Measurements from ENCODE around the gene GAN. TPM values are rescaled to one million over a fixed set of nuclear protein-coding genes. Genes with fewer than 3 reads are reported as not detected.
"Not testable (repeated sequence)": the region's sequence is repeated elsewhere in the genome, so short reads cannot be mapped to it uniquely, and the experiment has no call there.

GAN gene
- total RNA-seq, 2 experiments from 2014 or later, result 13.4 to 13.8 TPM

GRCh38 chr16:81399909-81400308 lies 85.1 kb downstream of the GAN start:
- DNase-seq (no peak), ATAC-seq (no peak)
- H3K9me3 Mint-ChIP-seq (ENCODE audit: low read depth), result no peaks in the 10 kb centered on the region
- no peak overlapping the region for H3K4me3 Mint-ChIP-seq
- ChIA-PET CTCF (interaction anchor here (0.8 to 1.6 kb wide), 2 partner anchors 13 to 325 kb away, joined by 3 to 8 read pairs; no protein-coding TSS in a partner anchor), POLR2A (no interaction called here)
- no peaks in the 10 kb centered on the region for H3K36me3 Mint-ChIP-seq (ENCODE audit: low read depth)
- no peak overlapping the region for H3K27ac Mint-ChIP-seq
- intact Hi-C loops (cut with DNase I, micrococcal nuclease), result loop anchor here in 1 of 2 experiments (5.0 kb wide), 2 partner anchors 222 to 337 kb away; no protein-coding TSS in a partner anchor
- no peaks in the 10 kb centered on the region for H3K4me1 Mint-ChIP-seq
- H3K27me3 Mint-ChIP-seq, result peaks cover 1% of the 10 kb centered on the region

- CTCF ChIA-PET, result interaction anchor here (0.5 to 1.6 kb wide), 10 partner anchors 11 to 323 kb away, joined by 3 to 8 read pairs (median 3); no protein-coding TSS in a partner anchor
- H3K36me3 Mint-ChIP-seq (ENCODE audit: low read depth), result no peaks in the 10 kb centered on the region
These were observed 86.5 kb downstream of the GAN start for GRCh38 chr16:81401035-81401950.

GRCh38 chr16:81403208-81403600 lies 88.4 kb downstream of the GAN start:
- ATAC-seq, result no peak
- H3K9me3 Mint-ChIP-seq (ENCODE audit: low read depth), result no peaks in the 10 kb centered on the region
- POLR2A ChIA-PET, result interaction anchor here (0.6 kb wide), 1 partner anchor 76 kb away, joined by 3 read pairs; no protein-coding TSS in a partner anchor
- H3K4me1 Mint-ChIP-seq, result no peaks in the 10 kb centered on the region
- DNase-seq, result no peak
- H3K27me3 Mint-ChIP-seq, result peaks cover 1% of the 10 kb centered on the region
- no peak overlapping the region for H3K4me3 Mint-ChIP-seq
- no peak overlapping the region for H3K27ac Mint-ChIP-seq
- H3K36me3 Mint-ChIP-seq (ENCODE audit: low read depth), result no peaks in the 10 kb centered on the region
- CTCF ChIA-PET, result interaction anchor here (0.6 to 2.7 kb wide), 18 partner anchors 14 to 340 kb away, joined by 3 to 20 read pairs (median 4); no protein-coding TSS in a partner anchor
- intact Hi-C loops (cut with DNase I, micrococcal nuclease), result loop anchor here (1.0 to 5.0 kb wide), 7 partner anchors 36 to 335 kb away; no protein-coding TSS in a partner anchor

More at GRCh38 chr16:81401035-81401950, 86.5 kb downstream of the GAN start:
- Mint-ChIP-seq H3K9me3 (ENCODE audit: low read depth) (no peaks in the 10 kb centered on the region), H3K4me3 (no peak overlapping the region), H3K4me1 (no peaks in the 10 kb centered on the region), H3K27me3 (peaks cover 1% of the 10 kb centered on the region), H3K27ac (no peak overlapping the region)
- ATAC-seq, result no peak
- DNase-seq, result no peak
- POLR2A ChIA-PET, result no interaction called here
- intact Hi-C loops (cut with DNase I, micrococcal nuclease), result loop anchor here in 1 of 2 experiments (5.0 kb wide), 2 partner anchors 221 to 336 kb away; no protein-coding TSS in a partner anchor

DNA sequence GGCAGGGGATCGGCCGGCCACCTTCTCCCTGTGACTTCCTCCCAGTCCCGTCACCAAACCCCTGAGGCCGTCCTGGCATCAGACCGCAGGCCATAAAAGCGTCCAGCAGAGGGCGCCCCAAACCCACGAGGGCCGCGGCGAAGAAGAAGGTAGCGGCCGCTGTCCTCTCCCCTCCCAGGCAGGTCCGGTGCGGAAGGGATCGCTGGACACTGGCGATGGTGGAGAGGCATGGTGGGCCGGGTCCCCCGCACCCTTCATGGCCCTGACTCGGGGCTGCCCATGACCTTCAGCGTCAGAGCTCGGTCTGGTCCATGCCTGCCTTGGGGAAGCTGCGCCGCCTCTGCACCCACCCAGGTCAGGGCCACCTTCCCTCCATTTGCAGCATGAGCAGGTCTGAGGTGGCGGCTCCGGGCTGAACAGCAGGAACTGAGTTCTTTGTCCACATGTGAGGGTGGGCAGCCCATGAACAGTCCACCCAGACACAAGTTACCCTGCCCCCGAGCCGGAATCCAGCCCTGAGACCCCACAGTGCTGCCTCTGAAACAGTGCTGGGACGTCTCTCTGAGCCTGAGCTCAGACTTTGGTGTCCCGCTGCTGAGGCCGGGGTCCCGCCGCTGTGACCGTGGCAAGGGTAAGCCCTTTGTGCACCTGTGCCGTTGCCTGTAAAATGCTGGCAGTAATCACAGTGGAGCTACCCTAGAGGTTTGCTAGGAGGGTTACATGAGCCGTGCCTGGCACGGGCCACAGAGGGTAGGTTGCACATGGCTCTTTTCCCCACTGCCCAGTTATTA lies 89.0 kb downstream of the GAN start:
- no peaks in the 10 kb centered on the region for H3K4me1 Mint-ChIP-seq
- CTCF ChIA-PET, result interaction anchor here (0.6 to 2.7 kb wide), 29 partner anchors 10 to 333 kb away, joined by 3 to 20 read pairs (median 3); no protein-coding TSS in a partner anchor
- H3K9me3 Mint-ChIP-seq (ENCODE audit: low read depth), result no peaks in the 10 kb centered on the region
- intact Hi-C loops (cut with DNase I, micrococcal nuclease), result loop anchor here (1.0 to 5.0 kb wide), 7 partner anchors 37 to 335 kb away; no protein-coding TSS in a partner anchor
- POLR2A ChIA-PET, result interaction anchor here (0.6 kb wide), 2 partner anchors 21 to 77 kb away, joined by 3 to 4 read pairs; no protein-coding TSS in a partner anchor
- ATAC-seq (peak; percentile 98), DNase-seq (peak; percentile 92)
- no peak overlapping the region for H3K4me3 Mint-ChIP-seq
- no peaks in the 10 kb centered on the region for H3K36me3 Mint-ChIP-seq (ENCODE audit: low read depth)
- H3K27me3 Mint-ChIP-seq, result peaks cover 1% of the 10 kb centered on the region
- H3K27ac Mint-ChIP-seq, result no peak overlapping the region

- POLR2A ChIA-PET; ATAC-seq; H3K27me3 Mint-ChIP-seq; H3K4me3 Mint-ChIP-seq; H3K36me3 Mint-ChIP-seq (ENCODE audit: low read depth); H3K9me3 Mint-ChIP-seq (ENCODE audit: low read depth); intact Hi-C loops (cut with DNase I, micrococcal nuclease); H3K27ac Mint-ChIP-seq; H3K4me1 Mint-ChIP-seq; DNase-seq: not testable (repeated sequence)
- CTCF ChIA-PET, result interaction anchor here (0.6 to 2.5 kb wide), 7 partner anchors 12 to 331 kb away, joined by 3 to 20 read pairs (median 4); no protein-coding TSS in a partner anchor
These were observed 90.2 kb downstream of the GAN start for GRCh38 chr16:81405002-81405401.

- H3K4me3 Mint-ChIP-seq, result no peak overlapping the region
- H3K36me3 Mint-ChIP-seq (ENCODE audit: low read depth), result no peaks in the 10 kb centered on the region
- H3K27me3 Mint-ChIP-seq, result peaks cover 1% of the 10 kb centered on the region
- POLR2A ChIA-PET, result no interaction called here
- no peak for DNase-seq
- CTCF ChIA-PET, result interaction anchor here (0.7 kb wide), 1 partner anchor 324 kb away, joined by 5 read pairs; no protein-coding TSS in a partner anchor
- H3K4me1 Mint-ChIP-seq, result no peaks in the 10 kb centered on the region
- intact Hi-C loops (cut with DNase I, micrococcal nuclease), result no loop called here
- no peaks in the 10 kb centered on the region for H3K9me3 Mint-ChIP-seq (ENCODE audit: low read depth)
- H3K27ac Mint-ChIP-seq, result no peak overlapping the region
- ATAC-seq, result no peak
These were observed 90.9 kb downstream of the GAN start for GRCh38 chr16:81405702-81406113.

DNA sequence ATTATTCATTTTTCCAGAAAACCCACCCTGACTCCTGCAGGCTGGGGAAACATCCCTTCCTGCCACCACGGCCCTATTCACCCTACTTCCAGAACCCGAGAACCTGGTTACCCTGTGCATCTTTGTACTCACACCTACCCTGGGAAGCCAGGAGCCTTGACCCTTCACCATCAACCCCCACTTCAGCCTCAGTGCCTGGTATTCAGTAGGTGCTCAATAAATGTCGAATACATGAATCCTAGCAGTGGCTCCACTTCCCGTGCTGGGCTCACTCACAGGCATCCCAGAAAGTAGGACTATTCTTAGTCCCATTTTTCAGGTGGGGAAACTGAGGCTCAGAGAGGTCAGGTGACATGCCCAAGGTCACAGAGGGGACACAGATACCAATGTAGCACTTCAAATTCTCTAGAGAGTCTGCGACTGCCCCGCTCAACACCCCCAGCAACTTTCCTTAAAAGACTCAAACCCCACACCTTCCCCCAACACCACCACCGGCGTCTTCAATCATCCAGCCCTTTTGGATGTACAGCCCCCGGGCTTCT lies 93.7 kb downstream of the GAN start:
- intact Hi-C loops (cut with DNase I, micrococcal nuclease), result no loop called here
- POLR2A ChIA-PET, result no interaction called here
- no peak overlapping the region for H3K4me3 Mint-ChIP-seq
- no peaks in the 10 kb centered on the region for H3K9me3 Mint-ChIP-seq (ENCODE audit: low read depth)
- H3K27ac Mint-ChIP-seq, result no peak overlapping the region
- H3K27me3 Mint-ChIP-seq, result no peaks in the 10 kb centered on the region
- CTCF ChIA-PET, result interaction anchor here (0.7 kb wide), 1 partner anchor 31 kb away, joined by 3 read pairs; no protein-coding TSS in a partner anchor
- no peaks in the 10 kb centered on the region for H3K36me3 Mint-ChIP-seq (ENCODE audit: low read depth)
- DNase-seq (no peak), ATAC-seq (no peak)
- H3K4me1 Mint-ChIP-seq, result no peaks in the 10 kb centered on the region

DNA sequence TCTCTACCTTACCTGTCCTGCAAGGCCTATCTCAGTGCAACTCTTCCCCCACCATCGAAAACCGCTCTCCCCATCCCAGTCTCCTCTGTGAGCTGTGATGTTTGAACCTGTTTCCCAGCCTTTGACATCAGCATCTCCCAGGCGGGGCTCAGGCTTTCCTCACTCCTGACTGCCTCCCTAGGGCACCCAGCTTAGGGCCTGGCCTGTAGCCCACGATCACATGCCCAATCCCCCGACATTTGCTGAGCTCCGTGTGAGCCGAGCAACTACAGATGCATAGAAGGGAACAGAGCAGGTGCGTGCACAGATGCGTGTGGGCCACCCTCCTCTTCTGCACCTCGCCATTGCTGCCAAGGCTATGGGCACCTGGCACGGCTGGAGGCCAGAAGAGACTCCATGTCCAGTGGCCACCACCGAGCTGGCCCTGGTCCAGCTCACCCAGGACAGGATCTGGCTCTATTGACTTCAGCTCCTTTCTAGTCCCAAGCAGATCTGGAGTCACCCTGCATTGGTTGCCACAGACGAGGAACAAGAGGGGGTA lies 94.3 kb downstream of the GAN start:
- no peak for ATAC-seq
- ChIA-PET CTCF (interaction anchor here (0.7 kb wide), 2 partner anchors 31 to 224 kb away, joined by 3 read pairs; no protein-coding TSS in a partner anchor), POLR2A (no interaction called here)
- DNase-seq, result no peak
- no peak overlapping the region for H3K27ac Mint-ChIP-seq
- H3K9me3 Mint-ChIP-seq (ENCODE audit: low read depth), result no peaks in the 10 kb centered on the region
- intact Hi-C loops (cut with DNase I, micrococcal nuclease), result no loop called here
- no peaks in the 10 kb centered on the region for H3K4me1 Mint-ChIP-seq
- H3K4me3 Mint-ChIP-seq, result no peak overlapping the region
- no peaks in the 10 kb centered on the region for H3K36me3 Mint-ChIP-seq (ENCODE audit: low read depth)
- no peaks in the 10 kb centered on the region for H3K27me3 Mint-ChIP-seq

- peaks cover 6% of the 10 kb centered on the region for H3K4me1 Mint-ChIP-seq
- no peak for ATAC-seq
These were observed 96.0 kb downstream of the GAN start for GRCh38 chr16:81410643-81411293.

More at GRCh38 chr16:81410643-81411293, 96.0 kb downstream of the GAN start:
- CTCF ChIA-PET, result interaction anchor here (0.7 to 1.3 kb wide), 2 partner anchors 298 to 319 kb away, joined by 5 read pairs; no protein-coding TSS in a partner anchor
- Mint-ChIP-seq H3K27ac (no peak overlapping the region), H3K27me3 (no peaks in the 10 kb centered on the region), H3K4me3 (no peak overlapping the region), H3K36me3 (ENCODE audit: low read depth) (no peaks in the 10 kb centered on the region), H3K9me3 (ENCODE audit: low read depth) (no peaks in the 10 kb centered on the region)
- no peak for DNase-seq
- intact Hi-C loops (cut with DNase I, micrococcal nuclease), result no loop called here
- POLR2A ChIA-PET, result interaction anchor here (0.7 kb wide), 1 partner anchor 411 kb away, joined by 3 read pairs; no protein-coding TSS in a partner anchor
